Measurements from ENCODE around the gene TMEM121. TPM values are rescaled to one million over a fixed set of nuclear protein-coding genes. Genes with fewer than 3 reads are reported as not detected.
"Not testable (repeated sequence)": the region's sequence is repeated elsewhere in the genome, so short reads cannot be mapped to it uniquely, and the experiment has no call there.

Gene TMEM121
- polyA plus RNA-seq, 1 of the 3 experiments (the other 2 are of a cell fraction): 9.1 TPM

DNA sequence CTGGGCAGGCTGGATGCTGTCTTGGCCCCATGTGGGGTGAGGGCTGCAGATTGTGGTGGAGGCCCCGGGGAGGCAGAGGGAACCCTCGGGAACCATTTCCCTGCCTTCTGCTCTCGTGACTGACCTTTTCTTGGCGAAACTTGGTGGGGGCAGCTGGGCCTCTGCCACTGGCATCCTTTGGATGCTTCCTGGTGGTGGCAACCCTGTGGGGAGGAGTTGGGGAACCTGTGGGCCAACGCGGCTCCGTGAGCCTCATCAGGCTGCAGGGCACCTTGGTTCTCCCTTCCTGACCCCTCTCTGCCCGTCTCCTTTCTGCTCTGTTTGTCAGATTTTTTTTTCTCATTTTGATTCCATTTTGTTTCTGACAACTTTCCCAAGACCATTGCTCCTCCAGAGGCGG, 14.4 kb downstream of the TMEM121 start:
- Histone ChIP-seq H3F3A (replicated peaks; ENCODE audit: insufficient read depth) (no peaks in the 10 kb centered on the region), H3K79me2 (ENCODE audit: insufficient read depth) (no peaks in the 10 kb centered on the region)

DNA sequence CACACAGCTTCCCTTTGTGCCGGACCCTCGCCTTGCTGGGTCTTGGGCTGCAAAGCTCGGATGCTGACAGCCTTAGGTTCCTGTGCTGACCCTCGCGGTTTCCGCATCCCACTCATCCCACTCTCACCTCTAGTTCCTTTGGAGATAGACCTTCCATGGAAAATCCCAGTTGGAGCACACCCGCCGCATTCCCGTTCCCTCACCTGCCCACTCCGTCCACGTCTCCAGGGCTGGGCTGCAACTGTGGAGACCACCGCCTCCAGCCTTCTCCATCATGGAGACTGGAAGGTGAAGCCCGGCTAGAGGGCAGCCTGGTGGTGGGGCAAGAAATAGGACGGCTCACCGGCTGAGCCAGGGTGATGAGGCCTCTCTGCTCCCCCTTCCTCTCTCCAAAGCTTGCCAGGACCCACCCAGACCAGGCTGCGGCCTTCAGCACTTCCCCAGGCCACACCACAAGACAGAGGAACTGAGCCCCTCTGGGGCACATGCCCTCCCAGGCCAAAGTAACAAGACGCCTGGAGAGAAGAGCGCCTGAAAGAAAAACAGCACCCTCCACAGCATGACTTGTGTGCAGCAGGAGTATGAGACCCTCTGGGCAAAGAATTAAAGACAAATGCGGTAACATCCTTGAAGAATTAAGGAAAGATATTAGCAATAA, 15.0 kb downstream of the TMEM121 start:
- POLR2A ChIA-PET: no interaction called here
- Histone ChIP-seq H3K9ac (no peak overlapping the region), H3K4me3 (ENCODE audit: low read depth in 2 of 2, low read length in 1 of 2) (no peak overlapping the region), H2AFZ (ENCODE audit: low read depth) (no peak overlapping the region), H3K79me2 (ENCODE audit: insufficient read depth) (no peaks in the 10 kb centered on the region), H3K9me2 (no peaks in the 10 kb centered on the region), H3F3A (replicated peaks; ENCODE audit: insufficient read depth) (no peaks in the 10 kb centered on the region), H3K4me1 (ENCODE audit: control insufficient read depth in 1 of 2, insufficient read depth in 2 of 2, low read depth in 1 of 2, low read length in 1 of 2) (no peaks in the 10 kb centered on the region; a peak in 1 of 4 replicates), H3K4me2 (no peak overlapping the region), H4K20me1 (ENCODE audit: insufficient read depth) (no peaks in the 10 kb centered on the region), H3K9me3 (peaks cover 8% of the 10 kb centered on the region; the same call in 1 of the 2 replicates), H3K36me3 (replicated peaks in 1 of 2; ENCODE audit: control insufficient read depth in 1 of 2, insufficient read depth in 2 of 2, low read length in 1 of 2) (no peaks in the 10 kb centered on the region), H3K27me3 (ENCODE audit: insufficient read depth) (peaks cover 10% of the 10 kb centered on the region; the same call in 1 of the 2 replicates), H3K27ac (ENCODE audit: low read depth in 2 of 2, low read length in 1 of 2) (no peak overlapping the region)
- TF ChIP-seq, protein P1, sequence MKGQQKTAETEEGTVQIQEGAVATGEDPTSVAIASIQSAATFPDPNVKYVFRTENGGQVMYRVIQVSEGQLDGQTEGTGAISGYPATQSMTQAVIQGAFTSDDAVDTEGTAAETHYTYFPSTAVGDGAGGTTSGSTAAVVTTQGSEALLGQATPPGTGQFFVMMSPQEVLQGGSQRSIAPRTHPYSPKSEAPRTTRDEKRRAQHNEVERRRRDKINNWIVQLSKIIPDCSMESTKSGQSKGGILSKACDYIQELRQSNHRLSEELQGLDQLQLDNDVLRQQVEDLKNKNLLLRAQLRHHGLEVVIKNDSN (IDR thresholded peaks at IDR 0.05; ENCODE audit: borderline replicate concordance, low read depth): no peak
- TF ChIP-seq, protein P2, sequence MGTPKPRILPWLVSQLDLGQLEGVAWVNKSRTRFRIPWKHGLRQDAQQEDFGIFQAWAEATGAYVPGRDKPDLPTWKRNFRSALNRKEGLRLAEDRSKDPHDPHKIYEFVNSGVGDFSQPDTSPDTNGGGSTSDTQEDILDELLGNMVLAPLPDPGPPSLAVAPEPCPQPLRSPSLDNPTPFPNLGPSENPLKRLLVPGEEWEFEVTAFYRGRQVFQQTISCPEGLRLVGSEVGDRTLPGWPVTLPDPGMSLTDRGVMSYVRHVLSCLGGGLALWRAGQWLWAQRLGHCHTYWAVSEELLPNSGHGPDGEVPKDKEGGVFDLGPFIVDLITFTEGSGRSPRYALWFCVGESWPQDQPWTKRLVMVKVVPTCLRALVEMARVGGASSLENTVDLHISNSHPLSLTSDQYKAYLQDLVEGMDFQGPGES (IDR thresholded peaks at IDR 0.05; ENCODE audit: low read depth, low read length): no peak
- TF ChIP-seq MEF2A (IDR thresholded peaks at IDR 0.05; ENCODE audit: borderline replicate concordance, low read depth): no peak
- TF ChIP-seq, protein P3, sequence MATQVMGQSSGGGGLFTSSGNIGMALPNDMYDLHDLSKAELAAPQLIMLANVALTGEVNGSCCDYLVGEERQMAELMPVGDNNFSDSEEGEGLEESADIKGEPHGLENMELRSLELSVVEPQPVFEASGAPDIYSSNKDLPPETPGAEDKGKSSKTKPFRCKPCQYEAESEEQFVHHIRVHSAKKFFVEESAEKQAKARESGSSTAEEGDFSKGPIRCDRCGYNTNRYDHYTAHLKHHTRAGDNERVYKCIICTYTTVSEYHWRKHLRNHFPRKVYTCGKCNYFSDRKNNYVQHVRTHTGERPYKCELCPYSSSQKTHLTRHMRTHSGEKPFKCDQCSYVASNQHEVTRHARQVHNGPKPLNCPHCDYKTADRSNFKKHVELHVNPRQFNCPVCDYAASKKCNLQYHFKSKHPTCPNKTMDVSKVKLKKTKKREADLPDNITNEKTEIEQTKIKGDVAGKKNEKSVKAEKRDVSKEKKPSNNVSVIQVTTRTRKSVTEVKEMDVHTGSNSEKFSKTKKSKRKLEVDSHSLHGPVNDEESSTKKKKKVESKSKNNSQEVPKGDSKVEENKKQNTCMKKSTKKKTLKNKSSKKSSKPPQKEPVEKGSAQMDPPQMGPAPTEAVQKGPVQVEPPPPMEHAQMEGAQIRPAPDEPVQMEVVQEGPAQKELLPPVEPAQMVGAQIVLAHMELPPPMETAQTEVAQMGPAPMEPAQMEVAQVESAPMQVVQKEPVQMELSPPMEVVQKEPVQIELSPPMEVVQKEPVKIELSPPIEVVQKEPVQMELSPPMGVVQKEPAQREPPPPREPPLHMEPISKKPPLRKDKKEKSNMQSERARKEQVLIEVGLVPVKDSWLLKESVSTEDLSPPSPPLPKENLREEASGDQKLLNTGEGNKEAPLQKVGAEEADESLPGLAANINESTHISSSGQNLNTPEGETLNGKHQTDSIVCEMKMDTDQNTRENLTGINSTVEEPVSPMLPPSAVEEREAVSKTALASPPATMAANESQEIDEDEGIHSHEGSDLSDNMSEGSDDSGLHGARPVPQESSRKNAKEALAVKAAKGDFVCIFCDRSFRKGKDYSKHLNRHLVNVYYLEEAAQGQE (IDR thresholded peaks at IDR 0.05; ENCODE audit: low read depth, low read length): no peak
- TF ChIP-seq CHD2 (IDR thresholded peaks at IDR 0.05; ENCODE audit: low read length, partially characterized antibody): no peak
- TF ChIP-seq SMC3 (IDR thresholded peaks at IDR 0.05; ENCODE audit: low read depth, low read length): no peak
- no peak for TF ChIP-seq JUND (IDR thresholded peaks at IDR 0.05)
- no peak for TF ChIP-seq RAD21 (IDR thresholded peaks at IDR 0.05; ENCODE audit: low read length)
- no peak for TF ChIP-seq ELF1 (IDR thresholded peaks at IDR 0.05)
- no peak for TF ChIP-seq GATA2 (CRISPR knock-in tag; IDR thresholded peaks at IDR 0.05)
- TF ChIP-seq RFX5 (IDR thresholded peaks at IDR 0.05; ENCODE audit: low read length): no peak
- TF ChIP-seq, protein P4, sequence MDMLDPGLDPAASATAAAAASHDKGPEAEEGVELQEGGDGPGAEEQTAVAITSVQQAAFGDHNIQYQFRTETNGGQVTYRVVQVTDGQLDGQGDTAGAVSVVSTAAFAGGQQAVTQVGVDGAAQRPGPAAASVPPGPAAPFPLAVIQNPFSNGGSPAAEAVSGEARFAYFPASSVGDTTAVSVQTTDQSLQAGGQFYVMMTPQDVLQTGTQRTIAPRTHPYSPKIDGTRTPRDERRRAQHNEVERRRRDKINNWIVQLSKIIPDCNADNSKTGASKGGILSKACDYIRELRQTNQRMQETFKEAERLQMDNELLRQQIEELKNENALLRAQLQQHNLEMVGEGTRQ (IDR thresholded peaks at IDR 0.05; ENCODE audit: borderline replicate concordance, low read depth, low read length): no peak
- TF ChIP-seq FOXJ3 (CRISPR knock-in tag; IDR thresholded peaks at IDR 0.05): no peak
- no peak for TF ChIP-seq EZH2phosphoT487 (IDR thresholded peaks at IDR 0.05; ENCODE audit: borderline replicate concordance, low read depth)
- TF ChIP-seq, protein P5, sequence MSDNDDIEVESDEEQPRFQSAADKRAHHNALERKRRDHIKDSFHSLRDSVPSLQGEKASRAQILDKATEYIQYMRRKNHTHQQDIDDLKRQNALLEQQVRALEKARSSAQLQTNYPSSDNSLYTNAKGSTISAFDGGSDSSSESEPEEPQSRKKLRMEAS (IDR thresholded peaks at IDR 0.05; ENCODE audit: low read depth): no peak
- CTCF ChIA-PET: interaction anchor here (1.4 kb wide), 1 partner anchor 15 kb away, joined by 4 read pairs; no protein-coding TSS in a partner anchor
- WGBS (ENCODE audit: low lambda C conversion rate): 51% methylated on average over 18 of the region's 19 CpGs
- no peak for DNase-seq

More for the DNA sequence above, 14.4 kb downstream of the TMEM121 start:
- Histone ChIP-seq H3K4me1 (ENCODE audit: control insufficient read depth in 1 of 2, insufficient read depth in 2 of 2, low read depth in 1 of 2, low read length in 1 of 2) (no peaks in the 10 kb centered on the region; a peak in 1 of 4 replicates), H3K36me3 (replicated peaks in 1 of 2; ENCODE audit: control insufficient read depth in 1 of 2, insufficient read depth in 2 of 2, low read length in 1 of 2) (no peaks in the 10 kb centered on the region), H2AFZ (ENCODE audit: low read depth) (no peak overlapping the region), H3K4me2 (no peak overlapping the region), H3K27ac (ENCODE audit: low read depth in 2 of 2, low read length in 1 of 2) (no peak overlapping the region), H3K4me3 (ENCODE audit: low read depth in 2 of 2, low read length in 1 of 2) (no peak overlapping the region), H3K9me2 (no peaks in the 10 kb centered on the region), H3K9ac (no peak overlapping the region), H4K20me1 (ENCODE audit: insufficient read depth) (no peaks in the 10 kb centered on the region), H3K9me3 (peaks cover 8% of the 10 kb centered on the region; the same call in 1 of the 2 replicates), H3K27me3 (ENCODE audit: insufficient read depth) (peaks cover 10% of the 10 kb centered on the region; the same call in 1 of the 2 replicates)
- POLR2A ChIA-PET: no interaction called here
- WGBS (ENCODE audit: low lambda C conversion rate): 20% methylated on average over 9 of the region's 9 CpGs
- TF ChIP-seq RAD21 (IDR thresholded peaks at IDR 0.05; ENCODE audit: low read length): no peak
- DNase-seq: no peak
- CTCF ChIA-PET: interaction anchor here (0.7 to 1.4 kb wide), 2 partner anchors 15 to 24 kb away, joined by 3 to 4 read pairs; no protein-coding TSS in a partner anchor

DNA sequence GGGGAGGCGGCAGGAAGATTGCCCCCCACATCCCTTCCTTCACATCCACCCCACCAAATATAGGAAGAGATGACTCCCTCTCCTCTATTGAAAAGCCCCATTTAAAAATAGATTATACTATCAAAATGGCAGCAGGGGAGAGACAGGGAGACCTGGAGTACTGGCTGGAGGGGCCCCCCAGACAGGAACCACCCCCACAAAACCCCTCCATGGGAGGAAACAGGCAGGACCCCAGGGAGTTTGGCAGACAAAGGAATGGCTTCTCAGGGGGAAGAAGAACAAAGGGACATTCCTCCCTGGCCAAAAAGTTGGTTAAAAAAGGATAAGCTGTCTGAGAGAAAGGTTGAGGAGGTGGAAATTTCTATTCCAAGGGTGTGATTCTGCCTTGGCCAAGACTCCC, 19.3 kb downstream of the TMEM121 start:
- H3K4me1 ChIP-seq (ENCODE audit: control insufficient read depth in 1 of 2, insufficient read depth in 2 of 2, low read depth in 1 of 2, low read length in 1 of 2); CTCF ChIA-PET; H3K79me2 ChIP-seq (ENCODE audit: insufficient read depth); H3K4me3 ChIP-seq (ENCODE audit: low read depth in 2 of 2, low read length in 1 of 2); H3F3A ChIP-seq (replicated peaks; ENCODE audit: insufficient read depth); H4K20me1 ChIP-seq (ENCODE audit: insufficient read depth); H3K9me3 ChIP-seq; H3K4me2 ChIP-seq; H2AFZ ChIP-seq (ENCODE audit: low read depth); H3K36me3 ChIP-seq (replicated peaks in 1 of 2; ENCODE audit: control insufficient read depth in 1 of 2, insufficient read depth in 2 of 2, low read length in 1 of 2); POLR2A ChIA-PET; H3K9ac ChIP-seq; H3K27ac ChIP-seq (ENCODE audit: low read depth in 2 of 2, low read length in 1 of 2); H3K9me2 ChIP-seq; DNase-seq: not testable (repeated sequence)
- H3K27me3 ChIP-seq (ENCODE audit: insufficient read depth): peaks cover 13% of the 10 kb centered on the region; the same call in 1 of the 2 replicates
- WGBS (ENCODE audit: low lambda C conversion rate): 0% methylated on average over 1 of the region's 1 CpG

All from SK-N-SH (cell line).